HG03457 (cell line): ENCODE results near the gene SEC61A1.

Experiments used
- ATAC-seq: cut with Tn5 transposase; IDR thresholded peaks from one replicate; pipeline ENCODE4 v1.9.1; 2021; ENCODE audit warnings: moderate number of reproducible peaks; ENCODE audit not compliant: unreplicated experiment

Gene SEC61A1

GRCh38 chr3:128051837-128052594 is at the start of gene SEC61A1:
TSS of gene SEC61A1 (plus strand) at chr3:128052437. CDS start at chr3:128052553, 116 bp downstream.
- peak; percentile 83 for ATAC-seq

DNA sequence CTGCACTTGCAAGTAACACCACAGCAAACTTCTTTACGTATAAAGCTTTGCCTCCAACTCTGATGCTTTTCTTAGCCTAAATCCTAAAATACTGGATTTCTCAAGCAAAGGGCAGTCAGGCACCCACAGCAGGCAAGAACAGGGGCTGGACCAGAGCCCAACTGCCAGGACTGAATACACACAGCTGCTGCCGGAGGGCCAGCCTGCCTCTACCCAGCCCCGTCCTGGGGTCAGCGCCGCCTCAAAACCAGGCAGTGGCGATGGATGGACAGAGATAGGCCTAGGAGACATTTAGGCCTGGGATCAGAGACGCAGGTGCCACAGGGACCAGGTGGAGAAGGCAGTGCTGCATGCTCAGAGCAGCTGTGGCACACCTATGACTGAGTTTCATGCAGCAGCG is 47.6 kb upstream of the SEC61A1 start:
- no peak for ATAC-seq

- no peak for ATAC-seq
These were observed 45.9 kb upstream of the SEC61A1 start for GRCh38 chr3:128006061-128007032.

DNA sequence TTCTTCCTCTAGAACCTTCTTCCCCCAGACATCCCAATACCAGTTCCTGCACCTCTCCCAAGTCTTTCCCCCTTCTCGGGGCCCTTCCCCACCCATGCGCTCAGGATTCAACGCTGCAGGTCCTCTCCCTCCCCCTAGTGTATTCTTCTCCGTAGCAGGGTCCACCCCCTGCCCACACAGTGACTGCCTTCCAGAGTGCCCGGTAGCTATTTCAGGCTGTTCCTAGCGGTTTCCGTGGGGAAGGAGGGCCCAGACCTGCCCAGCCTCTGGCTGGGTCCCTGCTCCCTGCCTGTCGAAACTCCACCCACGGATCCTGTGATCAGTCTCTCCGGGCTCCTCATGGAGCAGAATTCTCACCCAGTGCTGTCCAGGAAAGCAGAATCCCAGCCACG is 45.2 kb upstream of the SEC61A1 start:
- no peak for ATAC-seq

GRCh38 chr3:128009952-128010846 is 42.0 kb upstream of the SEC61A1 start:
- ATAC-seq, result no peak

GRCh38 chr3:128011140-128011539 is 41.1 kb upstream of the SEC61A1 start:
- ATAC-seq, result no peak

DNA sequence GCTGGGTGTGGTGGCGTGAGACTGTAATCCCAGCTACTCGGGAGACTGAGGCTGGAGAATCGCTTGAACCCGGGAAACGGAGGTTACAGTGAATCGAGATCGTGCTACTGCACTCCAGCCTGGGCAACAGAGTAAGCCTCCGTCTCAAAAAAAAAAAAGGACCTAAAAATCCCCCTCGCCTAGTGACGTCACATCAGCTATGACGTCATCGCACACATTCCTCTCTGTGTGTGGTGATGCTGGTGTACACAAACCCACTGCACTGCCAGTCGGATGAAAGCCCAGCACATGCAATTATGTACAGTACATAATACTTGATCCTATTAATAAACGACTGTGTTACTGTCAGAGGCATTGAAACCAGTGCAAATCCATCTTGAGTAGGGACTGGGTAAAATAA is 40.2 kb upstream of the SEC61A1 start:
- ATAC-seq, result no peak

GRCh38 chr3:128014548-128014947 is 37.7 kb upstream of the SEC61A1 start:
- no peak for ATAC-seq

DNA sequence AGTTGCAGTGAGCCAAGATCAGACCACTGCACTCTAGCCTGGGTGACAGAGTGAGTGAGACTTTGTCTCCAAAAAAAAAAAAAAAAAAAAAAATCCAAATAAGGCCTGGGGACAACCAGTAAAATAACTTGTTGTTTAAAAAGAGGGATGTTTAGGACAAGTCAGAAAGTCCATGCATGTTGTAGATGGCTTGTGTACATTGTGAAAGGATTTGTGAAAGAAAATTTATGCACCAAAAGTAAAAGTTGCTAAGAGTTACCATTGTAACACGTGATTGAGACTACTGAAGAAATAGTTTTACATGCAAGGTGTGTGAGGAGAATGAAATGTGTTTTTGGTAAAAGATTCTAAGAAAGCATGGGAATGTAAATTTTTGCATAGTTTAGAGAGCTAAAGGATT is 35.7 kb upstream of the SEC61A1 start:
- ATAC-seq, result no peak

DNA sequence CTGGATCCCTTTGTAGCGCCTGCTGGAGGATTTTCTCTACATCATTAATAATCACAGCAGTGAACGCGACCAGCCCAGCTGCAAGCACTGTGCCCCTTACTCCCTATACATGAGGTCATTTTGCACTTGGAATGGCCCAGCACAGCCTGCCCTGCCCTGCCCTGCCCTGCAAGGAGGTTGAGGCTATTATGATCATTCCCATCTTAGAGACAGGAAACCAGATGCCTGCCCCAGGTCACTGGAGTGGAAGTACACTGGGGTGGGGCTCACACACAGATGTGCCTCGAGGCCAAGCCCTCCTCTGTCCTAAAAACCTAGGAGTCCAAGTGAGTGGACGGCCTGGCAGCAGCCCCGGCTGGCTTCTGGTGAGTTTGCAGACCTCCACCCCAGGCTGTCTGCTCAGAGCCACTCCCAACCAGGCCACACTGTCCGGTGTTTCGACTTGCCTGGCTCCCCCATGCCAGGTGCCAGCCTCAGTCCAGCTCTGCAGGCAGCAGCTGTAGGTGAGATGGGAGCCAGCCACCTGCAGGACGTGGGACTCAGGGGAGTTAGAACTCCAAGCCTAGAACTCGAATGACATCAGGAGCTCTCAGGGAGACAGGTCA is 30.4 kb upstream of the SEC61A1 start:
- no peak for ATAC-seq

GRCh38 chr3:128033102-128033501 is 19.1 kb upstream of the SEC61A1 start:
- no peak for ATAC-seq

DNA sequence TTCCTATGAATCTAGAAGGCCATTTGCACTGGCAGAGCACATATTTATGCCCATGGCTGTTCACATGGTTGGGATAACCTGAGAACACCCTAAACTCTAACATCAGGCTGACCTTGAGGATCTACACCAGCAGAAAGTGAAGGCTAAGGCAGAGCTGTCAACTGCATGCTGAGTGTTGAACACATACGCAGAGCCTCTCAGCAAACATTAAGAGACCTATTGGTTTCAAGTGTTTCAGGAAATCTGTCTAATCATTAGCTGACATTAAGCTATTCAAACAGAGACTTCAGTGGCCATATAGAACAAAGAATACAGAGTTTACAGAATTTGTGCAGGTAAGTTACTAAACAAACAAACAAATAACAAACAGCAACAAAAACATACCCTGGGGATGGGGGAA is 16.1 kb upstream of the SEC61A1 start:
- ATAC-seq, result no peak

GRCh38 chr3:128040041-128040440 is 12.2 kb upstream of the SEC61A1 start:
- ATAC-seq, result no peak

DNA sequence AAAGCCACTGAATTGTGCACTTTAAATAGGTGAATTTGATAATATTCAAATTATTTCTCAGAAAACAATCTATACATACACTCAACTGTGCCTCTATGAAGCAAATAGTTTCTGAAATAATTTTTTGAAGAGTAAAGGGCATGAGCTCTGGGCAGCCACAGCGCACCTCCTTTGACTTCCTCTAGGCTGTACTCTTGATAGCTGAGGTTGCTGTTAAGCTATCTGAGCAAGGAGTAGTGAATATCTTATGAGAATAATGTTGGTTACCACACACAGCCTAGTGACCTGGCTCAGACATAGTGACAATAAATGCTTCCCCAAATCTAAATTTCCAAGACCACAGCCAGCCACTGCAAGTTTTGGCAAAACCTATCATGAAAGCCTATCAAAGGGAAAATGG is 11.6 kb upstream of the SEC61A1 start:
- no peak for ATAC-seq

DNA sequence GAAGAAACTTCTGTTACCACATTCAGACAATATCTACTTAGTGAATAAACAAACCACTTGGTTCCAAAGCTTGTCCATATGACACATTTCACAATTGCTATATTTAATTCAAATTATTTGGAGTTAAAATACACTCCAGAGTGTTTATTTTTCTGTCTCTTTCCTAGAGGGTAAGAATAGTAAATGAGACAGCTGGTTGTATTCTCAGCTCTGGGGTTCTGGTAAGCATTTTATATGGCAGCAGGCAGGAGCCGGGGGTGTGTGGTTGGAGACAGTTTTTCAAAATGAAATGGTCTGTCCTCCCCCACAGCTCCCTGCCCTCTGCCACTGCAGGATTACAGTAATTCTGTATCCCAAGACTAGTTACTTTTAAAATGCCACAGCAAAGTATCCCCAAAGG is 10.9 kb upstream of the SEC61A1 start:
- ATAC-seq, result no peak

GRCh38 chr3:128050597-128050996 is 1.6 kb upstream of the SEC61A1 start:
- no peak for ATAC-seq

DNA sequence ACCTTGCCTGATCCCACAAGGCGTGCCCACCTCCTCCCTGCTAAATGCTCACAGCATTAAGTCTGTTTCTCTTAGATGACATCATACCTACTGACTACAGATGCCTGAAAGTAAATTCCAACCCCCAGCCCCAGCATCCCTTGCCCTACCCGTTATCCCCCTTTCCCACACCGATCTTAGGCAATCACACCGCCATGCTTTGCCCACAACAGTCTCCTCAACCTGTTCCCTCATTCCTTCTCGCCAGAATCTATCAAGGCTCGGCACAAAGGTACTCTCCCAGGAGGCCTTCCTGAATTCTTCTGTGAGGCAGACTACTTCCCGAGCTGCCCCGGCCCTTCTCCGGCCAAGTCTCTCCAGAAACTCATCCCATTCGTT is 789 bp upstream of the SEC61A1 start:
- ATAC-seq, result no peak

DNA sequence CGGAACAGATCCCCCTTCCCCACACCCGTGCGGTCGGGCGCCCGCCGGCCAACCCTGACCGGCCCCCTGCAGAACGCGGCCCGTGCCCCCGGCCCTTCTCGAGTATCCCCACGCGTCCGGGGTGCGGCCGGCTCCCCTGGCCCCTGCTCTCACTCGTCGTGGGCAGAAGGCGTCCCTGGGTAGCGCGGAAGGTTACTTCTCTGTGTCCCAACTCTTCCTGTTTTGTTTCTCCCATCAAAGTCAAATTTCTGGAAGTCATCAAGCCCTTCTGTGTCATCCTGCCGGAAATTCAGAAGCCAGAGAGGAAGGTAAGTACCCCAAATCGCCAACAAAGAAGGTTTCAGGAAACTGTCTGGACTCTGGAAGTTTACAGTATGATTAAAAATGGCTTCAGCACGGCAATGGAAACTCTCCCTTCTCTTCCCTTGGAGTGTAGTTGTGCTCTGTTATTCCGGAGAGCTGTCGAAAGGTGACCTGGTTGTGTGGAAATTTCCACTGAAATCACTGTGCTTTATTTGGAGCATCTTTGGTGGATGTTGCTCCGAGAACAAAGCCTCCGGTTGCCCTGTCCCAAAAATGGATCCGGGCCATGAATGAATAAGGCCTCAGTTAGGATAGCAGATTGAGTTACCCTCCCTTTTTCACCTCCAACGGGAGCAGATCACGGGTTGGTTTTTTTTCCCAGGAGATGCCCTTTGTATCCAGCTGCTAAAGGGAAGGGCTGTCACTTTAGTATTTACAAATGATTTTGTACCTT is 536 bp downstream of the SEC61A1 start:
- ATAC-seq, result no peak

GRCh38 chr3:128053614-128054013 is 1.4 kb downstream of the SEC61A1 start:
- ATAC-seq, result no peak

DNA sequence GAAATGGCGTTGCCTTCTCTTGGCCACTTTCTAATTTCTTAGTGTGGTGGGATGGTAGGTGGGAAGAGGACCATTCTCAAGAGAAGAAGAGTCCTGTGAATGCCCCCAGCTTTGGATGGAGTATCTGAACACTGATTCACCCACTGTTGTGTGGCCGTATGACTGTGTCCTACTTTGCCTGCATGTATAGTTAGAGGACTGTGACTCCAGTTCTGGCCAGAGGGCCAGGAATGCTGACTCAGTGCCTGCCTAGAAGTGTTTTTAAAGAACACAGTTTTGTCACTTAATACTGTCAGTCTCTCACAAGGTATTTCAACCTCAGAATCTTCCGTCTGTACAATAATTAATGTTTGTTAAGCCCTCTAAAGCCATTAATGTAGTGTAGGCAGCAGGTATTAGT is 2.1 kb downstream of the SEC61A1 start:
- ATAC-seq, result no peak
